Neural cell (in vitro differentiated cells): Measurements from ENCODE around the gene CYP2A6. TPM values are rescaled to one million over a fixed set of nuclear protein-coding genes. Genes with fewer than 3 reads are reported as not detected.
"Not testable (repeated sequence)": the region's sequence is repeated elsewhere in the genome, so short reads cannot be mapped to it uniquely, and the experiment has no call there.

ENCODE experiments used
- H2AFZ ChIP-seq: fragments of 200-600, 300-800 bp; sonication (generic), shearing (Covaris generic); 2 replicates; pipeline ENCODE4 v1.6.0; 2014; ENCODE audit warnings: low read depth, mild to moderate bottlenecking, antibody characterized with exemption, low read length, moderate library complexity
- H3F3A ChIP-seq: fragments of 200-600 bp; shearing (Covaris generic); 2 replicates; pipeline ENCODE4 v1.6.1; 2016; ENCODE audit warnings: mild to moderate bottlenecking, moderate library complexity, mixed read lengths, antibody characterized with exemption, low read length; ENCODE audit not compliant: insufficient read depth, poor library complexity, severe bottlenecking
- H3K27ac ChIP-seq: fragments of 200-600, 300-800 bp; sonication (generic), shearing (Covaris generic); 2 replicates; pipeline ENCODE4 v1.5.1; 2014; ENCODE audit warnings: mild to moderate bottlenecking, low read length, moderate library complexity
- H3K27me3 ChIP-seq: fragments of 300-800, 200-600 bp; sonication (generic), shearing (Covaris generic); 2 replicates; pipeline ENCODE4 v1.6.0; 2014; ENCODE audit warnings: mild to moderate bottlenecking, low read depth, low read length, moderate library complexity; ENCODE audit not compliant: insufficient read depth
- H3K36me3 ChIP-seq: fragments of 300-800, 200-600 bp; sonication (generic), shearing (Covaris generic); 2 replicates; pipeline ENCODE4 v1.5.1; 2014; ENCODE audit warnings: mild to moderate bottlenecking, antibody characterized with exemption, low read length, moderate library complexity; ENCODE audit not compliant: insufficient read depth
- H3K4me2 ChIP-seq: fragments of 300-800, 200-600 bp; sonication (generic), shearing (Covaris generic); 2 replicates; pipeline ENCODE4 v1.6.0; 2014; ENCODE audit warnings: mild to moderate bottlenecking, low read length
- H3K4me3 ChIP-seq: fragments of 300-800, 200-600 bp; sonication (generic), shearing (Covaris generic); 2 replicates; pipeline ENCODE4 v1.5.1; 2014; ENCODE audit warnings: mild to moderate bottlenecking, low read length, moderate library complexity
- H3K79me2 ChIP-seq: fragments of 200-600 bp; shearing (Covaris generic); replicated peaks from 2 replicates; pipeline ENCODE4 v1.6.0; 2014; ENCODE audit warnings: mild to moderate bottlenecking, low read length, moderate library complexity; ENCODE audit not compliant: insufficient read depth
- H3K9ac ChIP-seq: fragments of 300-800, 200-600 bp; sonication (generic), shearing (Covaris generic); 2 replicates; pipeline ENCODE4 v1.6.1; 2016; ENCODE audit warnings: mild to moderate bottlenecking, low read length, mixed read lengths
- H3K9me2 ChIP-seq: fragments of 200-600 bp; shearing (Covaris generic); 2 replicates; pipeline ENCODE4 v1.6.1; 2016; ENCODE audit warnings: mild to moderate bottlenecking, low read length, mixed read lengths; ENCODE audit not compliant: insufficient read depth
- H3K9me3 ChIP-seq: fragments of 200-600, 300-800 bp; sonication (generic), shearing (Covaris generic); 2 replicates; pipeline ENCODE4 v1.6.1; 2016; ENCODE audit warnings: mild to moderate bottlenecking, mixed run types, low read length, moderate library complexity, mixed read lengths
- H4K20me1 ChIP-seq: fragments of 200-600 bp; shearing (Covaris generic); 2 replicates; pipeline ENCODE4 v1.6.1; 2016; ENCODE audit warnings: mild to moderate bottlenecking, mixed run types; ENCODE audit not compliant: insufficient read depth
- EP300 ChIP-seq: fragments of 450-650 bp; conservative IDR thresholded peaks from 2 replicates; pipeline ENCODE4 v1.6.1; 2014; ENCODE audit warnings: antibody characterized with exemption, mild to moderate bottlenecking, moderate library complexity; ENCODE audit not compliant: poor library complexity, severe bottlenecking
- EZH2 ChIP-seq: fragments of 200-600, 300-800 bp; shearing (Covaris generic), sonication (generic); IDR thresholded peaks from 2 replicates; pipeline ENCODE4 v1.6.1; 2014; ENCODE audit warnings: antibody characterized with exemption, low read length, borderline replicate concordance, mild to moderate bottlenecking; ENCODE audit not compliant: insufficient read depth, poor library complexity, severe bottlenecking
- MXI1 ChIP-seq: fragments of 450-650 bp; conservative IDR thresholded peaks from 2 replicates; pipeline ENCODE4 v1.6.1; 2014; ENCODE audit warnings: antibody characterized with exemption, mild to moderate bottlenecking; ENCODE audit not compliant: poor library complexity, severe bottlenecking
- POLR2AphosphoS5 ChIP-seq: IDR thresholded peaks from 2 replicates; pipeline ENCODE4 v1.6.1; 2012
- RAD21 ChIP-seq: fragments of 450-650 bp; conservative IDR thresholded peaks from 2 replicates; pipeline ENCODE4 v1.6.1; 2014; ENCODE audit warnings: antibody characterized with exemption, mild to moderate bottlenecking, moderate library complexity
- SMC3 ChIP-seq: fragments of 450-650 bp; conservative IDR thresholded peaks from 2 replicates; pipeline ENCODE4 v1.6.1; 2014; ENCODE audit warnings: antibody characterized with exemption, mild to moderate bottlenecking, moderate library complexity; ENCODE audit not compliant: poor library complexity
- TAF1 ChIP-seq: IDR thresholded peaks from 2 replicates; pipeline ENCODE4 v1.6.1; 2012; ENCODE audit warnings: low read depth
- polyA plus RNA-seq: library from polyadenylated mRNA; depleted of rRNA; stranded (reverse); fragments of >200 nt; gene quantifications from 2 replicates; pipeline ENCODE4 v1.2.3, GENCODE V29; 2014
- TF ChIP-seq, protein P1 (sequence below): fragments of 450-650 bp; IDR thresholded peaks from 2 replicates; pipeline ENCODE4 v1.5.1; 2014; ENCODE audit warnings: antibody characterized with exemption, mild to moderate bottlenecking, moderate library complexity; ENCODE audit not compliant: poor library complexity, severe bottlenecking
- TF ChIP-seq, protein P2 (sequence below): IDR thresholded peaks from 2 replicates; pipeline ENCODE4 v1.6.1; 2012; ENCODE audit warnings: borderline replicate concordance

The CYP2A6 gene
- polyA plus RNA-seq, 1 donor from 2014 or later = not detected

DNA sequence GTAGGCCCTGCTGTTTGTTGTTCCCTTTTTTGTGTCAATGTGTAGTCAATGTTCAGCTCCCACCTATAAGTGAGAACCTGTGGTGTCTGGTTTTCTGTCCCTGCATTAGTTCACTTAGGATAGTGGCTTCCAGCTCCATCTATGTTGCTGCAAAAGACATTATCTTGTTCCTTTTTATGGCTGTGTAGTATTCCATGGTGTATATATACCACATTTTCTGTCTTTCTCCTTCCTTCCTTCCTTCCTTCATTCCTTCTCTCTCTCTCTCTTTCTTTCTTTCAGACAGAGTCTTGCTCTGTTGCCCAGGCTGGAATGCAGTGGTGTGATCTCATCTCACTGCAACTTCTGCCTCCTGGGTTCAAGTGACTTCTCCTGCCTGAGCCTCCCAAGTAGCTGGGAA lies 21.0 kb downstream of the CYP2A6 start:
- Histone ChIP-seq H2AFZ (no peak overlapping the region), H3K4me2 (no peak overlapping the region), H3K9me3 (no peaks in the 10 kb centered on the region), H3K36me3 (no peaks in the 10 kb centered on the region), H3F3A (no peaks in the 10 kb centered on the region), H3K4me3 (no peak overlapping the region), H4K20me1 (no peaks in the 10 kb centered on the region), H3K79me2 (no peaks in the 10 kb centered on the region), H3K9ac (no peak overlapping the region), H3K27me3 (no peaks in the 10 kb centered on the region), H3K9me2 (no peaks in the 10 kb centered on the region), H3K27ac (no peak overlapping the region)
- TF ChIP-seq, protein P1, sequence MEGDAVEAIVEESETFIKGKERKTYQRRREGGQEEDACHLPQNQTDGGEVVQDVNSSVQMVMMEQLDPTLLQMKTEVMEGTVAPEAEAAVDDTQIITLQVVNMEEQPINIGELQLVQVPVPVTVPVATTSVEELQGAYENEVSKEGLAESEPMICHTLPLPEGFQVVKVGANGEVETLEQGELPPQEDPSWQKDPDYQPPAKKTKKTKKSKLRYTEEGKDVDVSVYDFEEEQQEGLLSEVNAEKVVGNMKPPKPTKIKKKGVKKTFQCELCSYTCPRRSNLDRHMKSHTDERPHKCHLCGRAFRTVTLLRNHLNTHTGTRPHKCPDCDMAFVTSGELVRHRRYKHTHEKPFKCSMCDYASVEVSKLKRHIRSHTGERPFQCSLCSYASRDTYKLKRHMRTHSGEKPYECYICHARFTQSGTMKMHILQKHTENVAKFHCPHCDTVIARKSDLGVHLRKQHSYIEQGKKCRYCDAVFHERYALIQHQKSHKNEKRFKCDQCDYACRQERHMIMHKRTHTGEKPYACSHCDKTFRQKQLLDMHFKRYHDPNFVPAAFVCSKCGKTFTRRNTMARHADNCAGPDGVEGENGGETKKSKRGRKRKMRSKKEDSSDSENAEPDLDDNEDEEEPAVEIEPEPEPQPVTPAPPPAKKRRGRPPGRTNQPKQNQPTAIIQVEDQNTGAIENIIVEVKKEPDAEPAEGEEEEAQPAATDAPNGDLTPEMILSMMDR = no peak
- no peak for TF ChIP-seq MXI1
- TF ChIP-seq TAF1 = no peak
- TF ChIP-seq EP300 = no peak

DNA sequence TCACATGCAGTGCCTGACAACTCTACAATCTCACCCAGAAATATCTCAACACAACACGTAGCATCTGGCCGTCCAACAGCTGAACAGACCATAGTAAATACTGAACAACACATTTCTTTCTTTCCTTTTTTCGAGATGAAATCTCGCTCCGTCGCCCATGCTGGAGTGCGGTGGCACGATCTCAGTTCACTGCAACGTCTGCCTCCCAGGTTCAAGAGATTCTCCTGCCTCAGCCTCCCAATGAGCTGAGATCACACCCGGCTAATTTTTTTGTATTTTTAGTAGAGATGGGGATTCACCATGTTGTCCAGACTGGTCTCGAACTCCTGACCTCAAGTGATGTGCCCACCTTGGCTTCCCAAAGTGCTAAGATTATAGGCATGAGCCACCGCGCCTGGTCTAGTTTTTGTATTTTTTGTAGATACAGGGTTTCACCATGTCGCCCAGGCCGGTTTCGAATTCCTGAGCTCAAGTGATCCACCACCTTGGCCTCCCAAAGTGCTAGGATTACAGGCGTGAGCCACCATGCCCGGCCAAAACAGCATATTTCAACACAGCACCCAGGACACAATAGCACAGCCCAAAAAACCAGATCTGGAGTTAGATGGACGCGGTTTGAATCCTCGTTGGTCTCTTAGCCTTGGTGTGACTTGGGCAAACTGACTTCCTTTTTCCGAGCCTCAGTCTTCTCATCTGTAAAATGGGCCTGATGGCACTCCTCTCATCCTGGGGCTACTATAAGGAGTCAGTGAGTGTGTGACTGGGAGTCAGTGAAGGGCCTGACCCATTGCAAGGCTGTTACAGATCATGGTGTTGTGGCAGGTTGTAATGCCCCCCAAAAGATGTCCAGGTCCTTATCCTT lies 22.6 kb downstream of the CYP2A6 start:
- Histone ChIP-seq H3K9me3 (no peaks in the 10 kb centered on the region), H3K4me2 (no peak overlapping the region), H4K20me1 (no peaks in the 10 kb centered on the region), H3K9ac (no peak overlapping the region), H3K27ac (no peak overlapping the region), H3K27me3 (no peaks in the 10 kb centered on the region), H3K9me2 (no peaks in the 10 kb centered on the region), H3F3A (no peaks in the 10 kb centered on the region), H3K36me3 (no peaks in the 10 kb centered on the region), H3K79me2 (no peaks in the 10 kb centered on the region), H2AFZ (no peak overlapping the region), H3K4me3 (no peak overlapping the region)
- no peak for TF ChIP-seq SMC3
- TF ChIP-seq, protein P2, sequence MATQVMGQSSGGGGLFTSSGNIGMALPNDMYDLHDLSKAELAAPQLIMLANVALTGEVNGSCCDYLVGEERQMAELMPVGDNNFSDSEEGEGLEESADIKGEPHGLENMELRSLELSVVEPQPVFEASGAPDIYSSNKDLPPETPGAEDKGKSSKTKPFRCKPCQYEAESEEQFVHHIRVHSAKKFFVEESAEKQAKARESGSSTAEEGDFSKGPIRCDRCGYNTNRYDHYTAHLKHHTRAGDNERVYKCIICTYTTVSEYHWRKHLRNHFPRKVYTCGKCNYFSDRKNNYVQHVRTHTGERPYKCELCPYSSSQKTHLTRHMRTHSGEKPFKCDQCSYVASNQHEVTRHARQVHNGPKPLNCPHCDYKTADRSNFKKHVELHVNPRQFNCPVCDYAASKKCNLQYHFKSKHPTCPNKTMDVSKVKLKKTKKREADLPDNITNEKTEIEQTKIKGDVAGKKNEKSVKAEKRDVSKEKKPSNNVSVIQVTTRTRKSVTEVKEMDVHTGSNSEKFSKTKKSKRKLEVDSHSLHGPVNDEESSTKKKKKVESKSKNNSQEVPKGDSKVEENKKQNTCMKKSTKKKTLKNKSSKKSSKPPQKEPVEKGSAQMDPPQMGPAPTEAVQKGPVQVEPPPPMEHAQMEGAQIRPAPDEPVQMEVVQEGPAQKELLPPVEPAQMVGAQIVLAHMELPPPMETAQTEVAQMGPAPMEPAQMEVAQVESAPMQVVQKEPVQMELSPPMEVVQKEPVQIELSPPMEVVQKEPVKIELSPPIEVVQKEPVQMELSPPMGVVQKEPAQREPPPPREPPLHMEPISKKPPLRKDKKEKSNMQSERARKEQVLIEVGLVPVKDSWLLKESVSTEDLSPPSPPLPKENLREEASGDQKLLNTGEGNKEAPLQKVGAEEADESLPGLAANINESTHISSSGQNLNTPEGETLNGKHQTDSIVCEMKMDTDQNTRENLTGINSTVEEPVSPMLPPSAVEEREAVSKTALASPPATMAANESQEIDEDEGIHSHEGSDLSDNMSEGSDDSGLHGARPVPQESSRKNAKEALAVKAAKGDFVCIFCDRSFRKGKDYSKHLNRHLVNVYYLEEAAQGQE = no peak
- no peak for TF ChIP-seq MXI1
- TF ChIP-seq, protein P1 = no peak
- TF ChIP-seq TAF1 = no peak
- TF ChIP-seq RAD21 = no peak
- no peak for TF ChIP-seq EZH2
- no peak for TF ChIP-seq EP300
- no peak for TF ChIP-seq POLR2AphosphoS5

DNA sequence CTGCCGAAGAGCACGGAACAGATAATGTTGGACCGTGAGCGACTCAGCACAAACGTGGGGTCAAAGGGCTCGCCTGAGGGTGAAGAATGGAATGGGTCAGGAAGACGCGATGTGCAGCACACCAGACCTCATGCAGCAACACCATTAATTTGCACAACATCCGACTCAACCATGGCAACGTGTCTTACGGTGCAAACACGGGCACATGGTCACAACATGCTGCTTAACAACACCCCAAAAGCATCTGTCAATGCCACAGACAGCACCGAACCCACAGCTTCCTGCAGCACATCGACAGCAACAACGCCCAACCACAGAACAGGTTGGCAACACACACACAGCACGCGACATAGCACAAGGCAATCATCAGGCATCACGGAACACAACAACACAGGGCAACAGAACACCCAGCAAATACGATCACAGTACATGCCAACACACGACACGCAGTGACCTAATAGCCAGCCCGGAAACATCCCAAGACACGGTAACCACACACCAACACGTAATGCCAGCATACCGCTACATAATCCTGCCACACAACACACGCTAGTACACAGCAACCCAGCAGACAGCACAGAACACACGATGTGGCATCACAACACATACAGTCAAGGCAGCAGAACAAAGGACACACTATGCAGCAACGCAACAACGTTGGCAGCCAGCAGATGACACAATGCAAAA lies 23.4 kb downstream of the CYP2A6 start:
- H4K20me1 ChIP-seq, H3K36me3 ChIP-seq, H3K4me3 ChIP-seq, H2AFZ ChIP-seq, H3K27me3 ChIP-seq, H3F3A ChIP-seq, H3K79me2 ChIP-seq, H3K9ac ChIP-seq, H3K4me2 ChIP-seq, H3K27ac ChIP-seq, H3K9me2 ChIP-seq, H3K9me3 ChIP-seq: not testable (repeated sequence)

DNA sequence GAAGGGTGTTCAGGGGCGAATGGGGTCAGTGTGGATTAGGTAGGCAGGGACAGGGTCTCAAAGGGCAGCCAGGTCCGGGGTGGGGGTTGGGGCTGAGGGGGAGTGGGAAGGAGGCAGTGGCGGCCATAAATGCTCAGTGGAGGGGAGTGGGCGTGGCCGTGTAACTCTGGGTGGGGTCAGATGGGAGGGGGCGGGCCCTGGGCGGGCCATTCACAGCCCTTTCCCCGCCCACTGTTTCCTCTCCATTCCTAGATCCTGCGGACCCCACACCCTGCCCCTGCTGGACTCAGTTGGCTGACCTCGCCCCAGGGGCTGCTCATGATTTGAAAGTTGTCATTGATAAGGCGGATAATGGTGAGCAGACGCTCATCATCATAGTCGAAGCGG lies 23.9 kb downstream of the CYP2A6 start:
- H3K9me3 ChIP-seq, H3K79me2 ChIP-seq, H3K4me3 ChIP-seq, H2AFZ ChIP-seq, H4K20me1 ChIP-seq, H3K27me3 ChIP-seq, H3K4me2 ChIP-seq, H3K36me3 ChIP-seq, H3K9ac ChIP-seq, H3F3A ChIP-seq, H3K27ac ChIP-seq, H3K9me2 ChIP-seq: not testable (repeated sequence)
